HepG2 (cell line): ENCODE results near the gene TCOF1. TPM values are rescaled to one million over a fixed set of nuclear protein-coding genes. Genes with fewer than 3 reads are reported as not detected.

Experiments
- DMAP1 ChIP-seq: IDR thresholded peaks from 2 replicates; pipeline ENCODE4 v1.6.1; 2016
- HNRNPUL1 ChIP-seq: fragments of 200-400 bp; formaldehyde crosslinking; IDR thresholded peaks from 2 replicates; pipeline ENCODE4 v1.6.1; 2017; ENCODE audit warnings: low read depth, mild to moderate bottlenecking, low read length, moderate library complexity
- ISL2 ChIP-seq: sonication (generic); formaldehyde crosslinking; IDR thresholded peaks from 2 replicates; pipeline ENCODE4 v1.5.0; 2020; ENCODE audit warnings: missing genetic modification reagents
- RELA ChIP-seq: sonication (generic); formaldehyde crosslinking; IDR thresholded peaks from 2 replicates; pipeline ENCODE4 v1.4.0; 2020; ENCODE audit warnings: missing genetic modification reagents
- RXRB ChIP-seq: IDR thresholded peaks from 2 replicates; pipeline ENCODE4 v1.6.1; 2016; ENCODE audit warnings: borderline replicate concordance, missing genetic modification reagents, missing compliant biosample characterization
- XRCC5 ChIP-seq: fragments of 200-400 bp; formaldehyde crosslinking; optimal IDR thresholded peaks from 2 replicates; pipeline ENCODE3; 2017; ENCODE audit warnings: mild to moderate bottlenecking, low read length
- ZNF577 ChIP-seq: sonication (generic); formaldehyde crosslinking; IDR thresholded peaks from 2 replicates; pipeline ENCODE4 v1.4.0; 2020; ENCODE audit warnings: mild to moderate bottlenecking, low read depth, missing genetic modification reagents, borderline replicate concordance
- ZNF747 ChIP-seq: sonication (generic); formaldehyde crosslinking; IDR thresholded peaks from 2 replicates; pipeline ENCODE4 v1.8.1; 2023; ENCODE audit warnings: missing genetic modification reagents, mild to moderate bottlenecking, borderline replicate concordance
- polyA plus RNA-seq, 8 experiments: library from polyadenylated mRNA; depleted of rRNA in 3 of 8; stranded (reverse) in 7 of 8; unstranded in 1 of 8; fragments of >200 nt; fragmentation: Illumina TruSeq in 4 of 8; extraction: Trizol in 4 of 8; gene quantifications; 2 replicates each; pipeline versions ENCODE4 v1.2.1 to v1.2.3, GENCODE V29; 2011 to 2016; ENCODE audit warnings: low read depth in 4 of 8, missing spikeins in 1 of 8, mixed read lengths in 1 of 8; ENCODE audit not compliant: insufficient read depth in 1 of 8
- total RNA-seq, 5 experiments: library from RNA; depleted of rRNA; stranded (reverse); fragments of >200 nt; fragmentation: Illumina TruSeq; extraction: Trizol; gene quantifications; 2 replicates each; pipeline ENCODE4 v1.2.3, GENCODE V29; 2016; ENCODE audit warnings: low read depth in 1 of 5
- TF ChIP-seq, protein P1 (sequence below): sonication (generic); formaldehyde crosslinking; IDR thresholded peaks from 2 replicates; pipeline ENCODE4 v1.4.0; 2020; ENCODE audit warnings: low read depth, missing genetic modification reagents
- TF ChIP-seq, protein P2 (sequence below): sonication (generic); formaldehyde crosslinking; IDR thresholded peaks from 2 replicates; pipeline ENCODE4 v1.5.0; 2020; ENCODE audit warnings: missing genetic modification reagents
- TF ChIP-seq, protein P3 (sequence below): sonication (generic); formaldehyde crosslinking; IDR thresholded peaks from 2 replicates; pipeline ENCODE4 v1.4.0; 2020; ENCODE audit warnings: missing genetic modification reagents, borderline replicate concordance
- TF ChIP-seq, protein P4 (sequence below): sonication (generic); formaldehyde crosslinking; IDR thresholded peaks from 2 replicates; pipeline ENCODE4 v1.4.0; 2020; ENCODE audit warnings: missing genetic modification reagents, borderline replicate concordance
- TF ChIP-seq, protein P5 (sequence below): sonication (generic); formaldehyde crosslinking; IDR thresholded peaks from 2 replicates; pipeline ENCODE4 v1.4.0; 2020; ENCODE audit warnings: missing genetic modification reagents

Gene TCOF1
- total and polyA plus RNA-seq, 2 of the 13 experiments (the other 11 are each of a cell fraction or from before 2014, with no cell fraction given): 10.1 to 41.6 TPM

DNA sequence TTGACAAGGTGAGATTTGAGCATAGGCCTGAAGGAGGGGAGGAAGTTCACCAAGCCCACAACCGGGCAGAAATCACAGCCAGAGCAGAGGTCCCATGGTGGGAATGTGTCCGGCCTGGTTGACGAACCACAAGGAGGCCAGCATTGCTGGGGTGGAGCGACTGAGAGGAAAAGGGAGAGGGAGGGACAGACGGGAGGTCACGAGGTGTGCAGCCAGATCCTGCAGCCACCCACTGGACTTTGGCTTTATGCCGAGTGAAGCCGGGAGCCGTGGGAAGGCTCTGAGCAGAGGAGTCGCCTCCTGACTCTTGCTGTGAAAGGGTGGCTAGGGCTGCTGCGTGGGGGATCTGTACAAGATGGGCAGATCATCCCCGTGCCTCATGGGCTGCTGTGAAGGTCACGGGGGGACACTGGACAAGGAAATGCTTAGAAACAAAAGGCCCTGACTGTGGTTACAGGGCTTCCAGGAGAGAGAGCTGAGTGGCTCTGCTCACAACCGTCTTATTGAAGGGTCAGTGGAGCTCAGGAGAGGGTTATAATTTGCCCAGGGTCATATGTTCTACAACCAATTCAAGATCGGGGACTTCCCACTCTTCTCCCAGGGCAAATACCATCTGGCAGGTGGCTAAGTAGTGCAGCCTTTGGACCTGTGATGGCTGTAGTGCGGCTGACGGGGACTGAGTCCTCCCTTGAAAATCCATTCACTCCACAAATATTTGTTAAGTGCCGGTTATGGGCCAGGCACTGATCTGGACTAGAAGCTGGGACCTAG lies 70.8 kb downstream of the TCOF1 start (continued):
- TF ChIP-seq HNRNPUL1 (no peak), ZNF747 (no peak; the same call in 1 of the 2 replicates), RELA (no peak), ISL2 (CRISPR knock-in tag) (0 out of 2 replicates have a peak, but pooled peaks have one; percentile 11), ZNF577 (CRISPR knock-in tag) (no peak), RXRB (CRISPR knock-in tag) (no peak), DMAP1 (CRISPR knock-in tag) (peak; percentile 62; the same call in 1 of the 2 replicates), XRCC5 (no peak)
- TF ChIP-seq, protein P1, sequence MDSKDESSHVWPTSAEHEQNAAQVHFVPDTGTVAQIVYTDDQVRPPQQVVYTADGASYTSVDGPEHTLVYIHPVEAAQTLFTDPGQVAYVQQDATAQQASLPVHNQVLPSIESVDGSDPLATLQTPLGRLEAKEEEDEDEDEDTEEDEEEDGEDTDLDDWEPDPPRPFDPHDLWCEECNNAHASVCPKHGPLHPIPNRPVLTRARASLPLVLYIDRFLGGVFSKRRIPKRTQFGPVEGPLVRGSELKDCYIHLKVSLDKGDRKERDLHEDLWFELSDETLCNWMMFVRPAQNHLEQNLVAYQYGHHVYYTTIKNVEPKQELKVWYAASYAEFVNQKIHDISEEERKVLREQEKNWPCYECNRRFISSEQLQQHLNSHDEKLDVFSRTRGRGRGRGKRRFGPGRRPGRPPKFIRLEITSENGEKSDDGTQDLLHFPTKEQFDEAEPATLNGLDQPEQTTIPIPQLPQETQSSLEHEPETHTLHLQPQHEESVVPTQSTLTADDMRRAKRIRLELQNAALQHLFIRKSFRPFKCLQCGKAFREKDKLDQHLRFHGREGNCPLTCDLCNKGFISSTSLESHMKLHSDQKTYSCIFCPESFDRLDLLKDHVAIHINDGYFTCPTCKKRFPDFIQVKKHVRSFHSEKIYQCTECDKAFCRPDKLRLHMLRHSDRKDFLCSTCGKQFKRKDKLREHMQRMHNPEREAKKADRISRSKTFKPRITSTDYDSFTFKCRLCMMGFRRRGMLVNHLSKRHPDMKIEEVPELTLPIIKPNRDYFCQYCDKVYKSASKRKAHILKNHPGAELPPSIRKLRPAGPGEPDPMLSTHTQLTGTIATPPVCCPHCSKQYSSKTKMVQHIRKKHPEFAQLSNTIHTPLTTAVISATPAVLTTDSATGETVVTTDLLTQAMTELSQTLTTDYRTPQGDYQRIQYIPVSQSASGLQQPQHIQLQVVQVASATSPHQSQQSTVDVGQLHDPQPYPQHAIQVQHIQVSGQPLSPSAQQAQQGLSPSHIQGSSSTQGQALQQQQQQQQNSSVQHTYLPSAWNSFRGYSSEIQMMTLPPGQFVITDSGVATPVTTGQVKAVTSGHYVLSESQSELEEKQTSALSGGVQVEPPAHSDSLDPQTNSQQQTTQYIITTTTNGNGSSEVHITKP (CRISPR knock-in tag): no peak
- TF ChIP-seq, protein P2, sequence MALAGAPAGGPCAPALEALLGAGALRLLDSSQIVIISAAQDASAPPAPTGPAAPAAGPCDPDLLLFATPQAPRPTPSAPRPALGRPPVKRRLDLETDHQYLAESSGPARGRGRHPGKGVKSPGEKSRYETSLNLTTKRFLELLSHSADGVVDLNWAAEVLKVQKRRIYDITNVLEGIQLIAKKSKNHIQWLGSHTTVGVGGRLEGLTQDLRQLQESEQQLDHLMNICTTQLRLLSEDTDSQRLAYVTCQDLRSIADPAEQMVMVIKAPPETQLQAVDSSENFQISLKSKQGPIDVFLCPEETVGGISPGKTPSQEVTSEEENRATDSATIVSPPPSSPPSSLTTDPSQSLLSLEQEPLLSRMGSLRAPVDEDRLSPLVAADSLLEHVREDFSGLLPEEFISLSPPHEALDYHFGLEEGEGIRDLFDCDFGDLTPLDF (CRISPR knock-in tag): no peak
- TF ChIP-seq, protein P3, sequence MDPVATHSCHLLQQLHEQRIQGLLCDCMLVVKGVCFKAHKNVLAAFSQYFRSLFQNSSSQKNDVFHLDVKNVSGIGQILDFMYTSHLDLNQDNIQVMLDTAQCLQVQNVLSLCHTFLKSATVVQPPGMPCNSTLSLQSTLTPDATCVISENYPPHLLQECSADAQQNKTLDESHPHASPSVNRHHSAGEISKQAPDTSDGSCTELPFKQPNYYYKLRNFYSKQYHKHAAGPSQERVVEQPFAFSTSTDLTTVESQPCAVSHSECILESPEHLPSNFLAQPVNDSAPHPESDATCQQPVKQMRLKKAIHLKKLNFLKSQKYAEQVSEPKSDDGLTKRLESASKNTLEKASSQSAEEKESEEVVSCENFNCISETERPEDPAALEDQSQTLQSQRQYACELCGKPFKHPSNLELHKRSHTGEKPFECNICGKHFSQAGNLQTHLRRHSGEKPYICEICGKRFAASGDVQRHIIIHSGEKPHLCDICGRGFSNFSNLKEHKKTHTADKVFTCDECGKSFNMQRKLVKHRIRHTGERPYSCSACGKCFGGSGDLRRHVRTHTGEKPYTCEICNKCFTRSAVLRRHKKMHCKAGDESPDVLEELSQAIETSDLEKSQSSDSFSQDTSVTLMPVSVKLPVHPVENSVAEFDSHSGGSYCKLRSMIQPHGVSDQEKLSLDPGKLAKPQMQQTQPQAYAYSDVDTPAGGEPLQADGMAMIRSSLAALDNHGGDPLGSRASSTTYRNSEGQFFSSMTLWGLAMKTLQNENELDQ (CRISPR knock-in tag): no peak
- TF ChIP-seq, protein P4, sequence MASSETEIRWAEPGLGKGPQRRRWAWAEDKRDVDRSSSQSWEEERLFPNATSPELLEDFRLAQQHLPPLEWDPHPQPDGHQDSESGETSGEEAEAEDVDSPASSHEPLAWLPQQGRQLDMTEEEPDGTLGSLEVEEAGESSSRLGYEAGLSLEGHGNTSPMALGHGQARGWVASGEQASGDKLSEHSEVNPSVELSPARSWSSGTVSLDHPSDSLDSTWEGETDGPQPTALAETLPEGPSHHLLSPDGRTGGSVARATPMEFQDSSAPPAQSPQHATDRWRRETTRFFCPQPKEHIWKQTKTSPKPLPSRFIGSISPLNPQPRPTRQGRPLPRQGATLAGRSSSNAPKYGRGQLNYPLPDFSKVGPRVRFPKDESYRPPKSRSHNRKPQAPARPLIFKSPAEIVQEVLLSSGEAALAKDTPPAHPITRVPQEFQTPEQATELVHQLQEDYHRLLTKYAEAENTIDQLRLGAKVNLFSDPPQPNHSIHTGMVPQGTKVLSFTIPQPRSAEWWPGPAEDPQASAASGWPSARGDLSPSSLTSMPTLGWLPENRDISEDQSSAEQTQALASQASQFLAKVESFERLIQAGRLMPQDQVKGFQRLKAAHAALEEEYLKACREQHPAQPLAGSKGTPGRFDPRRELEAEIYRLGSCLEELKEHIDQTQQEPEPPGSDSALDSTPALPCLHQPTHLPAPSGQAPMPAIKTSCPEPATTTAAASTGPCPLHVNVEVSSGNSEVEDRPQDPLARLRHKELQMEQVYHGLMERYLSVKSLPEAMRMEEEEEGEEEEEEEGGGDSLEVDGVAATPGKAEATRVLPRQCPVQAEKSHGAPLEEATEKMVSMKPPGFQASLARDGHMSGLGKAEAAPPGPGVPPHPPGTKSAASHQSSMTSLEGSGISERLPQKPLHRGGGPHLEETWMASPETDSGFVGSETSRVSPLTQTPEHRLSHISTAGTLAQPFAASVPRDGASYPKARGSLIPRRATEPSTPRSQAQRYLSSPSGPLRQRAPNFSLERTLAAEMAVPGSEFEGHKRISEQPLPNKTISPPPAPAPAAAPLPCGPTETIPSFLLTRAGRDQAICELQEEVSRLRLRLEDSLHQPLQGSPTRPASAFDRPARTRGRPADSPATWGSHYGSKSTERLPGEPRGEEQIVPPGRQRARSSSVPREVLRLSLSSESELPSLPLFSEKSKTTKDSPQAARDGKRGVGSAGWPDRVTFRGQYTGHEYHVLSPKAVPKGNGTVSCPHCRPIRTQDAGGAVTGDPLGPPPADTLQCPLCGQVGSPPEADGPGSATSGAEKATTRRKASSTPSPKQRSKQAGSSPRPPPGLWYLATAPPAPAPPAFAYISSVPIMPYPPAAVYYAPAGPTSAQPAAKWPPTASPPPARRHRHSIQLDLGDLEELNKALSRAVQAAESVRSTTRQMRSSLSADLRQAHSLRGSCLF: no peak
- TF ChIP-seq, protein P5, sequence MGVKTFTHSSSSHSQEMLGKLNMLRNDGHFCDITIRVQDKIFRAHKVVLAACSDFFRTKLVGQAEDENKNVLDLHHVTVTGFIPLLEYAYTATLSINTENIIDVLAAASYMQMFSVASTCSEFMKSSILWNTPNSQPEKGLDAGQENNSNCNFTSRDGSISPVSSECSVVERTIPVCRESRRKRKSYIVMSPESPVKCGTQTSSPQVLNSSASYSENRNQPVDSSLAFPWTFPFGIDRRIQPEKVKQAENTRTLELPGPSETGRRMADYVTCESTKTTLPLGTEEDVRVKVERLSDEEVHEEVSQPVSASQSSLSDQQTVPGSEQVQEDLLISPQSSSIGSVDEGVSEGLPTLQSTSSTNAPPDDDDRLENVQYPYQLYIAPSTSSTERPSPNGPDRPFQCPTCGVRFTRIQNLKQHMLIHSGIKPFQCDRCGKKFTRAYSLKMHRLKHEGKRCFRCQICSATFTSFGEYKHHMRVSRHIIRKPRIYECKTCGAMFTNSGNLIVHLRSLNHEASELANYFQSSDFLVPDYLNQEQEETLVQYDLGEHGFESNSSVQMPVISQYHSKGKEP: no peak
